ENCODE measurements around the gene MBD5. TPM values are rescaled to one million over a fixed set of nuclear protein-coding genes. Genes with fewer than 3 reads are reported as not detected.

MBD5 gene
- total RNA-seq, 1 donor from 2014 or later: 95.4 TPM

DNA sequence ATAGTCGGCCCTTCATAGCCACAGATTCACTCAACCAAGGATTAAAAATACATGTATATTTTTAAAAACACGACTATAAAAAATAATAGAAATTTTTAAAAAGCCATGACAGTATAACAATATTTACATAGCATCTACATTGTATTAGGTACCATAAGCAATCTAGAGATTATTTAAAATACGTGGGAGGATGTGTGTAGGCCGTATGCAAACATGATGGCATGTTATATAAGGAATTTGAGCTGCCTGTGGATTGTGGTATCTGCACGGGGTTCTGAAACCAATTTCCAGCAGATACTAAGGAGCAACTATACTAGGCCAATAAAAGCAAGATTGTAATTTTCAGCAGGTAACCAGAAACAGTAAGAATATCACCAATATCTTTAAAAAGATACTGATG, 6.3 kb upstream of the MBD5 start:
- H3K4me3 Mint-ChIP-seq (ENCODE audit: unreplicated experiment): no peak overlapping the region
- TF ChIP-seq, protein P1, sequence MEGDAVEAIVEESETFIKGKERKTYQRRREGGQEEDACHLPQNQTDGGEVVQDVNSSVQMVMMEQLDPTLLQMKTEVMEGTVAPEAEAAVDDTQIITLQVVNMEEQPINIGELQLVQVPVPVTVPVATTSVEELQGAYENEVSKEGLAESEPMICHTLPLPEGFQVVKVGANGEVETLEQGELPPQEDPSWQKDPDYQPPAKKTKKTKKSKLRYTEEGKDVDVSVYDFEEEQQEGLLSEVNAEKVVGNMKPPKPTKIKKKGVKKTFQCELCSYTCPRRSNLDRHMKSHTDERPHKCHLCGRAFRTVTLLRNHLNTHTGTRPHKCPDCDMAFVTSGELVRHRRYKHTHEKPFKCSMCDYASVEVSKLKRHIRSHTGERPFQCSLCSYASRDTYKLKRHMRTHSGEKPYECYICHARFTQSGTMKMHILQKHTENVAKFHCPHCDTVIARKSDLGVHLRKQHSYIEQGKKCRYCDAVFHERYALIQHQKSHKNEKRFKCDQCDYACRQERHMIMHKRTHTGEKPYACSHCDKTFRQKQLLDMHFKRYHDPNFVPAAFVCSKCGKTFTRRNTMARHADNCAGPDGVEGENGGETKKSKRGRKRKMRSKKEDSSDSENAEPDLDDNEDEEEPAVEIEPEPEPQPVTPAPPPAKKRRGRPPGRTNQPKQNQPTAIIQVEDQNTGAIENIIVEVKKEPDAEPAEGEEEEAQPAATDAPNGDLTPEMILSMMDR (IDR thresholded peaks at IDR 0.05; ENCODE audit: partially characterized antibody, unreplicated experiment): no peak
- DNase-seq: no peak
- H3K4me1 Mint-ChIP-seq (ENCODE audit: low read depth, unreplicated experiment): peaks cover 12% of the 10 kb centered on the region
- peaks cover 3% of the 10 kb centered on the region for H3K36me3 Mint-ChIP-seq (ENCODE audit: unreplicated experiment)
- H3K27me3 Mint-ChIP-seq (ENCODE audit: unreplicated experiment): no peaks in the 10 kb centered on the region
- H3K27ac Mint-ChIP-seq (ENCODE audit: unreplicated experiment): no peak overlapping the region
- no peaks in the 10 kb centered on the region for H3K9me3 Mint-ChIP-seq (ENCODE audit: unreplicated experiment)

DNA sequence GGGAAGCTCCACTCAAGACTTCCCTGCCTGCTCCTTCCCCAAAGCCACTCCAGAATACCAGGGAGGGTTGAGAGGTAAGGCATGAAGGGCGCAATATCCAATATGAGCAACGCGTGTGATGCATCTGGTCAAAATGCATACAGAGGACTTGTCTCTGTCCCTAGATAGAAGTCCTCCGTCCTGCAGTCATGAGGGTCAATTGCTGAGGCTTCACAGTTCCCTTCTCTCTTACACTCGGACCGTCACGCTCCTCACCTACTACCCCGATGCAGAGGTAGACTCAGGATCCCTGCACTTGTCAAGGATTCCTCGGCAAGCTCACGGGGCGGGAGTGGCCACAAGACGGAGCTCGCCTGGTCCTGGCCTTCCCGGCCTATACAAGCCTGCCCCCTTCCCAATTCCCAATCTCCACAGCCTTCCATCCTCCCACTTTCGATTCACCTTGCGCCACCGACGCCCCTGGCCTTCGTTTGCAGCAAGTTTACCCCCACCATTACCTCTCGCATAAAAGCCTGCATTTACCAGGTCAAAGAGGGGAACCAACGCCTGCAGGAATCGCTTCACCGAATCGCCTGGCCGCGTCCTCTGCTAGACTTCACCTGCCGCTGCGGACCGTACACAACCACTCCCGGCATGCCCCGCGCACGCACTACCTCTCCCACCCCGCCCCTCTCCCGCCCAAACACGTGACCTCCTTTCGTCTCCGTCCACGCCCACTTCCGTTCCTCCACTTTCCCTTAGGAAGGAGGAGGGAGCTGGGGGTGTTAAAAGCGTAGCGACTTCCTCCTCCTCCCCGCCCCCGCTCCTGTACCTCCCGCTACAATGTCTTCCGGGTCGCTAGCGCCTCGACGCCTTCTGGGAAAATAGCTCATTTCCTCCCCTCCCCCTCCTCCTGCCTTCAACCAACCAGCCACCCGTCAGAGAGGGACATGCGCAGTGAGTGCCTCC, 506 bp upstream of the MBD5 start, which contains the start of gene ORC4:
ORC4 (minus strand) TSS at position 627 of the 948 bp plus-strand sequence. CDS start 44,779 bp downstream, outside the sequence.
- peak; percentile 95 for DNase-seq
- no peaks in the 10 kb centered on the region for H3K36me3 Mint-ChIP-seq (ENCODE audit: unreplicated experiment)
- peaks cover 11% of the 10 kb centered on the region for H3K27me3 Mint-ChIP-seq (ENCODE audit: unreplicated experiment)
- peaks cover 21% of the 10 kb centered on the region for H3K4me1 Mint-ChIP-seq (ENCODE audit: low read depth, unreplicated experiment)
- H3K9me3 Mint-ChIP-seq (ENCODE audit: unreplicated experiment): peaks cover 10% of the 10 kb centered on the region
- peak within 1 kb of the TSS; percentile 100 for H3K4me3 Mint-ChIP-seq (ENCODE audit: unreplicated experiment)
- peak within 1 kb of the TSS; percentile 99 for H3K27ac Mint-ChIP-seq (ENCODE audit: unreplicated experiment)
- TF ChIP-seq, protein P1 (IDR thresholded peaks at IDR 0.05; ENCODE audit: partially characterized antibody, unreplicated experiment): peak; percentile 11

DNA sequence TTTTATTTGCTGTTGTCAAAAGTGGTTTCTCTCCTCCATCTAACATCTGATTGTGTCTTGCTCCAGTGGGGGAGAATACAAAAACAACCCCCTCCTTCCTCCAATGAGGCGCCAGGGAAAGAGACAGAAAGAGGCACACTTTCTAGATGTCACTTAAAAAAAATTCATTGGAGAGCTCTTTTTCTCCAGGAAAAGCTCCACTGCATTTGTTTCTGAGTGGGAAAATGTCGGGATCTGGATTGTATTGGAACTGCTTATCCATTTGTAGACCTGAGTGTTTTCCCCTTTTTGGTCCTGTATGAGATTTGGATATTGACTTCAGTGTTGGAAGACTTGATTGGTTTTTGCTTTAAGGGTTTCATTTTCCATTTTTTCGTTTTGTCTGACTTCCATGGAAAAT, 995 bp downstream of the MBD5 start:
- Mint-ChIP-seq H3K36me3 (ENCODE audit: unreplicated experiment) (no peaks in the 10 kb centered on the region), H3K9me3 (ENCODE audit: unreplicated experiment) (peaks cover 10% of the 10 kb centered on the region)

DNA sequence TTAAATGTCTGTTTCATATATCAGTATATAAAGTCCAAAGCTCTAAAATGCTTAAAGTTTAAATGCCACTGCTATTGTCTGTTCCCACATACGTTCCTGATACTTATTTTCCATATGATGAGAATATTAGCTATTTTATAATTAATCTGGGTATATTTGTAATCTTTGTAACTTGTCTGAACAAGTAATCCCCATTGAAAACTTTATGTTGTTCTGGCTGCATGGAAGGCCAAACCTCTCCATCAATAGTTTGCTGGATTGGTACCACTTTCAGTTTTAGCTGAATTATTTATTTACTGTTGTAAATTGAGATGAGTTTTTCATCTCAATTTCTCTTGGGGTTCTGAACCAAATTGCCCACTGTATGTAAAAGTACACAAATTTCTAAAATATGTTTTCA, 1.5 kb downstream of the MBD5 start:
- peak overlapping the region; percentile 100 for H3K4me3 Mint-ChIP-seq (ENCODE audit: unreplicated experiment)
- DNase-seq: no peak
- H3K27ac Mint-ChIP-seq (ENCODE audit: unreplicated experiment): peak overlapping the region; percentile 99
- no peaks in the 10 kb centered on the region for H3K36me3 Mint-ChIP-seq (ENCODE audit: unreplicated experiment)
- peaks cover 11% of the 10 kb centered on the region for H3K27me3 Mint-ChIP-seq (ENCODE audit: unreplicated experiment)
- peaks cover 10% of the 10 kb centered on the region for H3K9me3 Mint-ChIP-seq (ENCODE audit: unreplicated experiment)
- peaks cover 17% of the 10 kb centered on the region for H3K4me1 Mint-ChIP-seq (ENCODE audit: low read depth, unreplicated experiment)
- TF ChIP-seq, protein P1 (IDR thresholded peaks at IDR 0.05; ENCODE audit: partially characterized antibody, unreplicated experiment): no peak

More for the DNA sequence above, 995 bp downstream of the MBD5 start:
- peak overlapping the region; percentile 100 for H3K4me3 Mint-ChIP-seq (ENCODE audit: unreplicated experiment)
- peak overlapping the region; percentile 99 for H3K27ac Mint-ChIP-seq (ENCODE audit: unreplicated experiment)
- no peak for DNase-seq
- TF ChIP-seq, protein P1 (IDR thresholded peaks at IDR 0.05; ENCODE audit: partially characterized antibody, unreplicated experiment): no peak
- peaks cover 18% of the 10 kb centered on the region for H3K4me1 Mint-ChIP-seq (ENCODE audit: low read depth, unreplicated experiment)
- H3K27me3 Mint-ChIP-seq (ENCODE audit: unreplicated experiment): peaks cover 11% of the 10 kb centered on the region

DNA sequence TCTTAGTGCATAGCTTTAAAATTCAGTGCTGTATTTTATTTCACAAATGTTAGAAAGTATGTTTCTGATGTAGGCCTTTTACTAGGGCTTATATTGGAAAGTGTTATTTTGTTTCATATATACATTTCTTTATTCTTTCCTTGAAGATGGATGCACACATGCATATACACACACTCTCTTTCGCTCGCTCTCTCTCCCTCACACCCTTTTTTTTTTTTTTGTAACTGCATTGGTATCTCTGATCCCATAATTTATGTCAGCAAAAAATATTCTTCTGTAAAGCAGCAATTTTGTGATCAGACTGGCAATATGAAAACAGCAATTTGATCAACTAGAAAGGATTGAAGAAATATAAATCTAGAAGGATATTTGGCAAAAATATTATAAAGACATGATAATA, 2.0 kb downstream of the MBD5 start:
- no peak for DNase-seq
- Mint-ChIP-seq H3K27me3 (ENCODE audit: unreplicated experiment) (peaks cover 11% of the 10 kb centered on the region), H3K27ac (ENCODE audit: unreplicated experiment) (no peak overlapping the region), H3K4me1 (ENCODE audit: low read depth, unreplicated experiment) (peaks cover 15% of the 10 kb centered on the region), H3K36me3 (ENCODE audit: unreplicated experiment) (no peaks in the 10 kb centered on the region), H3K9me3 (ENCODE audit: unreplicated experiment) (peaks cover 10% of the 10 kb centered on the region), H3K4me3 (ENCODE audit: unreplicated experiment) (peak overlapping the region; percentile 100)
- TF ChIP-seq, protein P1 (IDR thresholded peaks at IDR 0.05; ENCODE audit: partially characterized antibody, unreplicated experiment): no peak

Data from glutamatergic neuron (in vitro differentiated cells).